MM.1S (cell line): ENCODE measurements around the gene GP2.
A peak's percentile ranks its signal among the peaks of the same experiment; 100 is the strongest.

Experiments
- DNase-seq: peaks from one replicate; pipeline ENCODE4 v3.0.0-alpha.2; 2015
- H2AFZ ChIP-seq: fragments of 300-600 bp; sonication (generic); 2 replicates; pipeline ENCODE4 v1.6.0; 2016; ENCODE audit warnings: antibody characterized with exemption, low read length
- H3F3A ChIP-seq: fragments of 300-600 bp; sonication (generic); 2 replicates; pipeline ENCODE4 v1.6.1; 2016; ENCODE audit warnings: mild to moderate bottlenecking, antibody characterized with exemption, low read length, moderate library complexity, mixed read lengths; ENCODE audit not compliant: insufficient read depth
- H3K27ac ChIP-seq: fragments of 300-600 bp; sonication (generic); 2 replicates; pipeline ENCODE4 v1.5.1; 2016; ENCODE audit warnings: mild to moderate bottlenecking, low read length
- H3K27me3 ChIP-seq: fragments of 300-600 bp; sonication (generic); replicated peaks from 2 replicates; pipeline ENCODE4 v1.6.0; 2016; ENCODE audit warnings: low read length; ENCODE audit not compliant: insufficient read depth
- H3K36me3 ChIP-seq: fragments of 300-600 bp; sonication (generic); replicated peaks from 2 replicates; pipeline ENCODE4 v1.6.1; 2016; ENCODE audit warnings: mild to moderate bottlenecking, low read length, mixed read lengths; ENCODE audit not compliant: insufficient read depth
- H3K4me1 ChIP-seq: fragments of 300-600 bp; sonication (generic); 2 replicates; pipeline ENCODE4 v1.6.1; 2016; ENCODE audit warnings: low read length, mixed read lengths
- H3K4me2 ChIP-seq: fragments of 300-600 bp; sonication (generic); 2 replicates; pipeline ENCODE4 v1.6.0; 2016; ENCODE audit warnings: low read depth, low read length
- H3K4me3 ChIP-seq: fragments of 300-600 bp; sonication (generic); 2 replicates; pipeline ENCODE4 v1.5.1; 2016; ENCODE audit warnings: low read length, mixed read lengths
- H3K79me2 ChIP-seq: fragments of 300-600 bp; sonication (generic); 2 replicates; pipeline ENCODE4 v1.6.1; 2016; ENCODE audit warnings: mixed run types, low read length, mixed read lengths
- H3K9ac ChIP-seq: fragments of 300-600 bp; sonication (generic); 2 replicates; pipeline ENCODE4 v1.6.1; 2016; ENCODE audit warnings: low read length, mixed read lengths
- H3K9me2 ChIP-seq: fragments of 300-600 bp; sonication (generic); replicated peaks from 2 replicates; pipeline ENCODE4 v1.6.1; 2016; ENCODE audit warnings: mild to moderate bottlenecking, low read length, mixed read lengths; ENCODE audit not compliant: insufficient read depth
- H3K9me3 ChIP-seq: fragments of 300-600 bp; sonication (generic); replicated peaks from 2 replicates; pipeline ENCODE4 v1.6.1; 2016; ENCODE audit warnings: mild to moderate bottlenecking, low read length, mixed read lengths; ENCODE audit not compliant: insufficient read depth
- H4K20me1 ChIP-seq: fragments of 300-600 bp; sonication (generic); 2 replicates; pipeline ENCODE4 v1.6.1; 2016; ENCODE audit warnings: mild to moderate bottlenecking, low read length, moderate library complexity, mixed read lengths; ENCODE audit not compliant: insufficient read depth
- EZH2 ChIP-seq: fragments of 300-600 bp; sonication (generic); optimal IDR thresholded peaks from 2 replicates; pipeline ENCODE3; 2017; ENCODE audit warnings: low read depth, mild to moderate bottlenecking, antibody characterized with exemption, low read length, mixed read lengths
- EZH2phosphoT487 ChIP-seq: fragments of 300-600 bp; sonication (generic); IDR thresholded peaks from 2 replicates; pipeline ENCODE4 v1.6.1; 2018; ENCODE audit warnings: antibody characterized with exemption, low read length
- TF ChIP-seq, protein P1 (sequence below): fragments of 300-600 bp; sonication (generic); IDR thresholded peaks from 2 replicates; pipeline ENCODE4 v1.5.1; 2016; ENCODE audit warnings: antibody characterized with exemption, low read length, mixed read lengths

The GP2 gene

DNA sequence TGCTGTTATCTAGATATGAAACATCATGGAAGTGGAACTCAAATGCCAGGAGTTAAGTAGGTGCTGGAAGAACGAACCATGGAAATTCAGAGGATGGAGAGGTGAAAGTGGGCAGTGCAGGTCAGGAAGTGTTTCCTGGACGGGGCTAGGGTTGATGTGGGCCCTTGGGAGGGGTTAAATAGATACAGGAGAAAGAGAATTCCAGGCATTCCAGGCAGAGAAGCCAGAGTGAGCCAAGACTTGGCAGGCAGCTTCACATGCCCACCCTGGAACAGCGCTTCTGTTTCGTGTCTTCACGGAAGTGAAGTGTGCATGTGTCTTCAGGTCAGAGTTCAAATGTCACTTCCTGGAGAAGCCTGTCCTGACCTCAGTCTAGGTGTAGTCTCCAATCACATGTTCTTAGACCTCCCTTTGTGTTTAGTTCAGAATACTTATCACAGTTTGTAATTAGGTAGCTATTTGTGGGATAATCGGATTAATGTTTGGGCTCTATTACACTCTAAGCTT is 41.3 kb downstream of the GP2 start:
- Histone ChIP-seq H3K4me3 (no peak overlapping the region), H3F3A (no peaks in the 10 kb centered on the region), H2AFZ (no peak overlapping the region), H4K20me1 (no peaks in the 10 kb centered on the region), H3K4me2 (no peak overlapping the region), H3K9me2 (no peaks in the 10 kb centered on the region), H3K79me2 (no peaks in the 10 kb centered on the region), H3K27me3 (no peaks in the 10 kb centered on the region), H3K27ac (no peak overlapping the region), H3K9ac (no peak overlapping the region), H3K4me1 (no peaks in the 10 kb centered on the region), H3K9me3 (no peaks in the 10 kb centered on the region), H3K36me3 (no peaks in the 10 kb centered on the region)
- TF ChIP-seq, protein P1, sequence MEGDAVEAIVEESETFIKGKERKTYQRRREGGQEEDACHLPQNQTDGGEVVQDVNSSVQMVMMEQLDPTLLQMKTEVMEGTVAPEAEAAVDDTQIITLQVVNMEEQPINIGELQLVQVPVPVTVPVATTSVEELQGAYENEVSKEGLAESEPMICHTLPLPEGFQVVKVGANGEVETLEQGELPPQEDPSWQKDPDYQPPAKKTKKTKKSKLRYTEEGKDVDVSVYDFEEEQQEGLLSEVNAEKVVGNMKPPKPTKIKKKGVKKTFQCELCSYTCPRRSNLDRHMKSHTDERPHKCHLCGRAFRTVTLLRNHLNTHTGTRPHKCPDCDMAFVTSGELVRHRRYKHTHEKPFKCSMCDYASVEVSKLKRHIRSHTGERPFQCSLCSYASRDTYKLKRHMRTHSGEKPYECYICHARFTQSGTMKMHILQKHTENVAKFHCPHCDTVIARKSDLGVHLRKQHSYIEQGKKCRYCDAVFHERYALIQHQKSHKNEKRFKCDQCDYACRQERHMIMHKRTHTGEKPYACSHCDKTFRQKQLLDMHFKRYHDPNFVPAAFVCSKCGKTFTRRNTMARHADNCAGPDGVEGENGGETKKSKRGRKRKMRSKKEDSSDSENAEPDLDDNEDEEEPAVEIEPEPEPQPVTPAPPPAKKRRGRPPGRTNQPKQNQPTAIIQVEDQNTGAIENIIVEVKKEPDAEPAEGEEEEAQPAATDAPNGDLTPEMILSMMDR: no peak
- TF ChIP-seq EZH2: no peak
- no peak for DNase-seq

GRCh38 chr16:20280259-20280658 is 47.1 kb downstream of the GP2 start:
- DNase-seq: no peak
- Histone ChIP-seq H3K4me3 (no peak overlapping the region), H3K4me1 (no peaks in the 10 kb centered on the region), H3K9ac (no peak overlapping the region), H3K36me3 (no peaks in the 10 kb centered on the region), H3K79me2 (no peaks in the 10 kb centered on the region), H3K27me3 (no peaks in the 10 kb centered on the region), H3K9me2 (no peaks in the 10 kb centered on the region), H3K9me3 (no peaks in the 10 kb centered on the region), H3K27ac (no peak overlapping the region), H4K20me1 (no peaks in the 10 kb centered on the region), H2AFZ (no peak overlapping the region), H3K4me2 (no peak overlapping the region), H3F3A (no peaks in the 10 kb centered on the region)
- TF ChIP-seq, protein P1: no peak
- TF ChIP-seq EZH2phosphoT487 (no peak), EZH2 (no peak)

- no peaks in the 10 kb centered on the region for H3K9me2 ChIP-seq
- H3K4me1 ChIP-seq: no peaks in the 10 kb centered on the region
- H3K9me3 ChIP-seq: no peaks in the 10 kb centered on the region
- no peaks in the 10 kb centered on the region for H3F3A ChIP-seq
- no peak overlapping the region for H2AFZ ChIP-seq
- no peaks in the 10 kb centered on the region for H3K79me2 ChIP-seq
- DNase-seq: peak; percentile 10
- no peaks in the 10 kb centered on the region for H3K36me3 ChIP-seq
- no peak overlapping the region for H3K4me3 ChIP-seq
- TF ChIP-seq EZH2phosphoT487 (no peak), EZH2 (no peak)
- TF ChIP-seq, protein P1: no peak
- no peaks in the 10 kb centered on the region for H4K20me1 ChIP-seq
- H3K27me3 ChIP-seq: no peaks in the 10 kb centered on the region
- no peak overlapping the region for H3K9ac ChIP-seq
- no peak overlapping the region for H3K4me2 ChIP-seq
- H3K27ac ChIP-seq: no peak overlapping the region
Measured at GRCh38 chr16:20271893-20272292, 55.4 kb downstream of the GP2 start.
